CD4-positive, alpha-beta T cell treated with Interleukin-12 subunit alpha and Interleukin-12 subunit beta, for 1 hour (primary cell): ENCODE data around the gene SLC5A1.
"Not testable (repeated sequence)": the region's sequence is repeated elsewhere in the genome, so short reads cannot be mapped to it uniquely, and the experiment has no call there.

Experiments
- DNase-seq: peaks from one replicate; pipeline ENCODE4 v3.0.0-alpha.2; 2020

SLC5A1 gene

GRCh38 chr22:32150647-32151046 is 107.6 kb downstream of the SLC5A1 start:
- DNase-seq = not testable (repeated sequence)

GRCh38 chr22:32151641-32152040 is 108.6 kb downstream of the SLC5A1 start:
- not testable (repeated sequence) for DNase-seq

GRCh38 chr22:32154727-32155126 is 111.7 kb downstream of the SLC5A1 start:
- not testable (repeated sequence) for DNase-seq

- not testable (repeated sequence) for DNase-seq
These were observed 114.6 kb downstream of the SLC5A1 start for GRCh38 chr22:32157632-32158031.

GRCh38 chr22:32158712-32159533 is 115.9 kb downstream of the SLC5A1 start, which contains the start of gene C22orf42:
Gene C22orf42, minus strand, starts transcription at chr22:32159303. Its CDS starts 88 bp downstream, at chr22:32159215.
- no peak for DNase-seq

- not testable (repeated sequence) for DNase-seq
These were observed 117.3 kb downstream of the SLC5A1 start for GRCh38 chr22:32160411-32160810.
